Activated effector memory CD4-positive, alpha-beta T cell treated with anti-CD3 and anti-CD28 coated beads, Interleukin-2, amount 50 U/mL, for 16 hours (primary cell): ENCODE data around the gene S100A7.
"Not testable (repeated sequence)": the region's sequence is repeated elsewhere in the genome, so short reads cannot be mapped to it uniquely, and the experiment has no call there.

Experiments
- DNase-seq: peaks from one replicate; pipeline ENCODE4 v3.0.0-alpha.2; 2020

The S100A7 gene

GRCh38 chr1:153475282-153475681 lies 14.8 kb upstream of the S100A7 start:
- no peak for DNase-seq

- no peak for DNase-seq
Observed at GRCh38 chr1:153474347-153474746, 13.9 kb upstream of the S100A7 start.

- DNase-seq = no peak
Observed at GRCh38 chr1:153470707-153471106, 10.3 kb upstream of the S100A7 start.

- DNase-seq = no peak
Observed at GRCh38 chr1:153466908-153467307, 6.5 kb upstream of the S100A7 start.

- peak; percentile 87 for DNase-seq
Observed at GRCh38 chr1:153465811-153466636, 5.6 kb upstream of the S100A7 start.

- not testable (repeated sequence) for DNase-seq
Observed at GRCh38 chr1:153462741-153463140, 2.3 kb upstream of the S100A7 start.

- DNase-seq = no peak
Observed at GRCh38 chr1:153459655-153460054, 796 bp downstream of the S100A7 start.

- no peak for DNase-seq
Observed at GRCh38 chr1:153456396-153456795, 4.1 kb downstream of the S100A7 start.

GRCh38 chr1:153448851-153449250 lies 11.6 kb downstream of the S100A7 start:
- not testable (repeated sequence) for DNase-seq

GRCh38 chr1:153447498-153448170 lies 12.8 kb downstream of the S100A7 start:
- no peak for DNase-seq

GRCh38 chr1:153444078-153444477 lies 16.4 kb downstream of the S100A7 start:
- DNase-seq = no peak

- DNase-seq = no peak
Observed at GRCh38 chr1:153443486-153443885, 17.0 kb downstream of the S100A7 start.

GRCh38 chr1:153441238-153441755 lies 19.2 kb downstream of the S100A7 start:
- DNase-seq = peak; percentile 8

GRCh38 chr1:153439273-153439672 lies 21.2 kb downstream of the S100A7 start:
- DNase-seq = no peak

- no peak for DNase-seq
Observed at GRCh38 chr1:153438599-153438998, 21.9 kb downstream of the S100A7 start.

- DNase-seq = no peak
Observed at GRCh38 chr1:153437236-153437635, 23.2 kb downstream of the S100A7 start.

GRCh38 chr1:153434746-153435455 lies 25.6 kb downstream of the S100A7 start:
- no peak for DNase-seq

GRCh38 chr1:153432874-153433681 lies 27.4 kb downstream of the S100A7 start:
- no peak for DNase-seq

- no peak for DNase-seq
Observed at GRCh38 chr1:153431928-153432327, 28.5 kb downstream of the S100A7 start.

GRCh38 chr1:153431427-153431826 lies 29.0 kb downstream of the S100A7 start:
- DNase-seq = no peak

GRCh38 chr1:153431002-153431401 lies 29.4 kb downstream of the S100A7 start:
- DNase-seq = no peak

- no peak for DNase-seq
Observed at GRCh38 chr1:153430561-153430960, 29.9 kb downstream of the S100A7 start.

- DNase-seq = no peak
Observed at GRCh38 chr1:153430166-153430553, 30.3 kb downstream of the S100A7 start.
